SK-N-DZ (cell line): ENCODE measurements around the gene CHST4.
"Not testable (repeated sequence)": the region's sequence is repeated elsewhere in the genome, so short reads cannot be mapped to it uniquely, and the experiment has no call there.

Experiments
- DNase-seq: peaks from one replicate; pipeline ENCODE4 v3.0.0-alpha.2; 2015; ENCODE audit warnings: low spot score

CHST4 gene

GRCh38 chr16:71524566-71525553 lies 1.4 kb upstream of the CHST4 start:
- DNase-seq: no peak

GRCh38 chr16:71528257-71528656 lies 2.0 kb downstream of the CHST4 start:
- no peak for DNase-seq

GRCh38 chr16:71528863-71529262 lies 2.6 kb downstream of the CHST4 start:
- no peak for DNase-seq

- no peak for DNase-seq
These were observed 6.1 kb downstream of the CHST4 start for GRCh38 chr16:71532366-71532765.

- DNase-seq: no peak
These were observed 10.7 kb downstream of the CHST4 start for GRCh38 chr16:71536752-71537499.

GRCh38 chr16:71537643-71538042 lies 11.4 kb downstream of the CHST4 start:
- DNase-seq: peak; percentile 25

- DNase-seq: peak; percentile 15
These were observed 16.2 kb downstream of the CHST4 start for GRCh38 chr16:71542377-71542776.

GRCh38 chr16:71547168-71547567 lies 20.9 kb downstream of the CHST4 start:
- no peak for DNase-seq

- no peak for DNase-seq
These were observed 26.7 kb downstream of the CHST4 start for GRCh38 chr16:71552698-71553503.

- no peak for DNase-seq
These were observed 29.1 kb downstream of the CHST4 start for GRCh38 chr16:71555230-71555891.

GRCh38 chr16:71557299-71557698 lies 31.1 kb downstream of the CHST4 start:
- no peak for DNase-seq

- no peak for DNase-seq
These were observed 31.8 kb downstream of the CHST4 start for GRCh38 chr16:71557954-71558582.

GRCh38 chr16:71559855-71560254 lies 33.6 kb downstream of the CHST4 start:
- no peak for DNase-seq

- DNase-seq: not testable (repeated sequence)
These were observed 35.7 kb downstream of the CHST4 start for GRCh38 chr16:71561886-71562285.

GRCh38 chr16:71562552-71562951 lies 36.3 kb downstream of the CHST4 start:
- no peak for DNase-seq

GRCh38 chr16:71564335-71564967 lies 38.2 kb downstream of the CHST4 start:
- no peak for DNase-seq

GRCh38 chr16:71565812-71566700 lies 39.8 kb downstream of the CHST4 start:
- DNase-seq: no peak

GRCh38 chr16:71567931-71568330 lies 41.7 kb downstream of the CHST4 start:
- no peak for DNase-seq

- no peak for DNase-seq
These were observed 42.3 kb downstream of the CHST4 start for GRCh38 chr16:71568551-71568950.
